Measurements from ENCODE around the gene RRM2.

RRM2 gene

DNA sequence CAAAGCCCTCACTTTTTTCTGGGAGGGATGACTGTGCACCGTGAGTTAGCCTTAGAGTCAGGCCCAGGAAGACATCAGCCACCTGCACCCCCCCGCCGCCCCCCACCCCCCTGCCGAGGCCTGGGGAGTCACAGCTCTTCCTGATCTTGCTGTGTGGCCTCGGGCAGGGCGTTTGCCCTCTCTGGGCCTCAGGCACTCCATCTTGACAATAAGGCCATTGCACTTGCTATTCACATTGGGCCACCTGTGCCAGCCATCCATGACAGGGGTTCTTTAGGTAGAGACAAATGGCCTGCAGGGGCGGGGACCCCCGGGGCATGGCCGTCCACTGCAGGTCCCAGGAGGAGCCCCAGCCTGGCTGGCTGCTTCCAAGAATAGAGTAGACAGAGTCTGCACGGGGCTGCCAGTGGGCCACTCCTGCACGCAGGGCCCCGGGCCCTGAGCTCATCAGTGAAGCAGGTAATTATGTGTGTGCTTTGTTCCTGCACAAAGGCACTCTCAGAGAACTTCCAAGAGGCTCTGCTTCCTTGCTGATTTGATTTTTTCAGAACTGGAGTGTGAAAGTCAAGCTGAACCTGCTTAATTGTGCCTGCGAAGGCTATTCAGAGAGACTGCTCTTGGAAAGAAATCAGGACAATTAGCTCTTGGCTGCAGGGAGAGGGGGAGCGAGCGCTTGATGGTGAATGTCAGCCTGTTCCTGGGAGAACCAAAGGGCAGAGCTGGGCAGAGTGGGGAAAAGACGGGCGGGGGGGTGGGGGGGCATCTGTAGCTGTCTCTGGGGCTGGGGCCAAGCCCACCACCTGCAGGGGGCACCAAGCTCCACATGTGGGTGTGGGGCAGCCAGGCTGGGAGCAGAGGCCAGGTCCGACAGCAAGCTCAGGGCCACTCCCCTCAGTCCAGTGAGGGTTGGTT lies 40.3 kb downstream of the RRM2 start:
- Mint-ChIP-seq H3K9me3 (no peaks in the 10 kb centered on the region), H3K36me3 (no peaks in the 10 kb centered on the region), H3K27me3 (no peaks in the 10 kb centered on the region), H3K4me1 (peaks cover 12 to 20% of the 10 kb centered on the region in 2 donors), H3K27ac (no peak overlapping the region), H3K4me3 (no peak overlapping the region)
- ATAC-seq (replicated peaks) = no peak
- DNase-seq = no peak

DNA sequence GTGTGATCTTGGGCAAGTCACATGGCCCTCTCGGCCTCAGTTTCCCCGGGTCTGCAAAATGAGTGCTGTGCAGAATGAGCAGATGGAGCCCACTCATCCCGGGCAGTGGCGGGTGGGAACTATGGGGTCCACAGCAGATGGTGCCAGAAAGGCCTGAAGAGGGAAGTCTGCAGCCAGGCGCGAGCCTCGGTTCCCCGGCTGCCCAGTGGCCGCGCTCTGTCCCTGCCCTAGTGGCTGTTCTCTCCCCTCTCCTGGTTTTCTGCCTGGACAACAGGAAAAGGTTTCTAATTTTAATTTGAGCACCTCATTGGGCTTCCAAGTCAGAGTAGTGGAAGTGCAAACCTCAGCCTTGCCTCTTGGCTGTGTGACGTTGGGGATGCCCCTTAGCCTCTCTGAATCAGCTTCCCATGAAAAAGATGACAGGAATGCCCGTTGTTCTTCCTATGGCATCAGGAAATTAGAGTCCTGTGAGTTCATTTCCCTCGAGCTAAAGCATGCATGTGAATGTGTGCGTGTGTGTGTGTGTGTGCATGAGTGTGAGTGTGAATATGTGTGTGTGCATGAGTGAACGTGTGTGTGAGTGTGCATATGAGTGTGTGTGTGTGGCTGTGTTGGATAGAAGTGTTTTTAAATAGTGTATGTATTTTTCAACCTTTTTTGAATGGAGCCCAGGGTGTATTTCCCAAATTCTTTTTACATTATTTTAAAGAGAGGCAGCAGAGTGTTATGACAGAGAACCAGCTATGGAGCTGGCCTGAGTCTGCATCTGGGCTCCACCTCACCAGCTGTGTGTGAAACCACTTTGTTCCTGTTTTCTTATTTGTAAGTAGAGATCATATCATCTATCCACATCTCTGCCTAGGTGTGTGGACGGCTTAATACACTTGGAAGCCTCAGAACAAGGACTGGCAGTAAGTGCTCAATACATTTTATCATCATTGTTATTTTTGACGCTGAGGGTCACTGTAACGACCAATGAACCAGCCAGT lies 41.3 kb downstream of the RRM2 start:
- Mint-ChIP-seq H3K27ac (no peak overlapping the region), H3K9me3 (no peaks in the 10 kb centered on the region), H3K27me3 (no peaks in the 10 kb centered on the region), H3K36me3 (no peaks in the 10 kb centered on the region), H3K4me1 (peaks cover 12 to 20% of the 10 kb centered on the region in 2 donors), H3K4me3 (no peak overlapping the region)
- no peak for DNase-seq
- peak; percentile 89 for ATAC-seq (replicated peaks)

DNA sequence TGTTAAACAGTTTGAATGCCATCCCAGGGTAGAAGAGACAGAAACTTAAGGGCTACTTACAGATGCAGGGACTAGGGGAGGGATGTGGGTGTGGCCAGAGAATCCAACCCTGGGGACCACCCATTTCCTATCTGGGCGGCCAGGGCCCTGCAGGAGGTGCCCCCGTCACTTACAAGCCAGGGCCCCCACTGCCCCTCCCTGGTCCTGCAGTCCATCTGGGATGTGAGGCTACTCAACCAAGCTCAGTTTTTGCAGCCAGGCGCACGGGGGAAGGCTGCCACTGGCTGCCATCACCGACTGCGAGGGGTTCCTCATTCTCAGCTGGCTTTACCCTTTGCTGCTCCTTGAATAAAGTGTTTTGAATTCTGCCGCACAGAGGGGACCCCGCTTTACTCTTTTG lies 42.1 kb downstream of the RRM2 start:
- DNase-seq (no peak), ATAC-seq (replicated peaks) (no peak)
- Mint-ChIP-seq H3K27ac (no peak overlapping the region), H3K36me3 (no peaks in the 10 kb centered on the region), H3K4me3 (no peak overlapping the region), H3K9me3 (no peaks in the 10 kb centered on the region), H3K4me1 (peaks cover 12 to 20% of the 10 kb centered on the region in 2 donors), H3K27me3 (no peaks in the 10 kb centered on the region)

DNA sequence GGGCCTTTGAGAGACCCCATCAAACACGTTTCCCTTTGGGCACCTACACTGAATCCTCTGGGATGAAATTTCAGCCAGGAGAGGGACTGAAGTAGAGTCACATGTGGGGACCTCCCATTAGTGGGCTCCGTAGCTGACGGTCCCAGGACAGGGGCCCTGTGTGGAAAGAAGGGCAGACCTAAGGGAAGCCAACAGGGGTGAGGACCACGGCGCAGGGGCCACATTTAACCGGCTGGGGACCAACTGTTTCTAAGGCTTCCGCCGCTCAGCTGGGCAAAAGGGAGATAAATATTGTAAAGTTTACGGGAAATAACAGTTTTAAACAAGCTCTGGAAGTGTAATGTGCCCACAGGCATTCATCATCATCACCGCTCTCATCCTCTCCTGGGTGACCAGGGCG lies 42.7 kb downstream of the RRM2 start:
- Mint-ChIP-seq H3K27me3 (no peaks in the 10 kb centered on the region), H3K27ac (no peak overlapping the region), H3K4me3 (no peak overlapping the region), H3K4me1 (peaks cover 12 to 20% of the 10 kb centered on the region in 2 donors), H3K9me3 (no peaks in the 10 kb centered on the region), H3K36me3 (no peaks in the 10 kb centered on the region)
- ATAC-seq (replicated peaks) = no peak
- DNase-seq = no peak

DNA sequence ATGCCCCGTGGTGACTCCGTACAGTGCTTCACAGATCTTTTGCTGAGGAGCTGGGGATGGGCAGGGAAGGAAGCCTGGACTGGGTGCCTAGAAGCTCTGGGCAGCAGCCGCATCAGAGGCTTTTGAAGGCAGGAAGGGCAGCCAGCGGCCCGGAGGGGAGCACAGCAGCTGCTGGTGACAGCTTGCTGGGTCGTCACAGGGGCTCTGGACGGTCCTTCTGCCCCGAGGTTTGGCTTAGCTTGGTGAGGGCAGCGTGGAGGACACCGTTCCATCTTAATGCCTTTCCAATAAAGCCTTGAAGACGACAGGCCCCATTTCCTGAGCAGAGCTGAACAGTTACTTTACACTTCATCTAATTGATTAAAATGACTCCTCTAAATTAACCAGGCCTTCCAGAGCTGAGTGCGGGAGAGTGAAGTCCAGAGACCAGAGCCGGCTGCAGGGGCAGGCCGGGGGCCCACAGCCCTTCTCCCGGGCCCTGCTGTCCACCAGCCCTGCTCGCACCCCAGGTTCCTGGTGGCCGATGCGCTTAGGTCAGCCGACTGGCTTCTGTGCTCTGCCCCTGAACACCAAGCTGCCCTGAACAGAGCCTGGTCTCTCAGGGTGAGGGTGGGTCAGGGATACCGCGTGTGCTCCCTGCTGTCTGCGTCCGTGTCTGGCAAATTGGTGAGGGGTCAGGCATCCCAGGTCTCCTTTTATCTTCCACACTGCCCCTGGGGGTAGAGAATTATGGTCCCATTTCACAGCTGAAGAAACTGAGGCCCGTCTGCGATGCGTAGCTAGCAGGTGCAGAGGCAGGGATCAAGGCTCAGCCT lies 43.5 kb downstream of the RRM2 start:
- ATAC-seq (replicated peaks) (no peak), DNase-seq (no peak)
- Mint-ChIP-seq H3K4me1 (peaks cover 12 to 20% of the 10 kb centered on the region in 2 donors), H3K9me3 (no peaks in the 10 kb centered on the region), H3K27ac (no peak overlapping the region), H3K27me3 (no peaks in the 10 kb centered on the region), H3K36me3 (no peaks in the 10 kb centered on the region), H3K4me3 (no peak overlapping the region)

DNA sequence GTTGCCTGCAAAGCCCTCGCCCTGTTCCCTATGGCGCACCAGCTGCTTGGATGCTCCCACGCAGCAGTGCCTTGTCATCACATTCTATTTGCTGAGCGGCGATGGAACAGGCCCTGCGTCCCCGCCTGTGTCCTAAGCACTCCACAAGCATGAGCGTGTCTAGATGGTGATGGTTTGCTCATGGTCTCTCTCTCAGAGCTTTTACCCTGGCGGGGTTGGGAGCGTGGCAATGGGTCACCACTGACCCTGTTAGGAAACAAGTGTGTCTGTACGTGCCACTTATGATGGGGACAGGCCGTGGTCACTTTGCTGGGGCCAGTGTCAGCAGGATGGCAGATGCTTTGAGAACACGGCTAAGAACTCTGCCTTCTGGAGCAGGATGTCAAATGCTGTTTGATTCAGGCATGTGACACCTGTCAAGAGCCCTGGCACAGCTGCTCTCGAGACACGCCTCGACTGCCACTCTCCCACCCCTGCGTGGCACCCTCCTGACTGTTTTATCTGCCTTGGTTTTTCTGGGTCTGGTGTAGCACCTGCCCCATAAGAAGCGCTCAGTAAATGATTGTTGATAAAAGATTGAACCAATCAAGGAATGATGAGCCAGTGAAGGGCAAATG lies 44.2 kb downstream of the RRM2 start:
- Mint-ChIP-seq H3K27me3 (no peaks in the 10 kb centered on the region), H3K4me3 (no peak overlapping the region), H3K9me3 (no peaks in the 10 kb centered on the region), H3K27ac (no peak overlapping the region), H3K36me3 (no peaks in the 10 kb centered on the region), H3K4me1 (peaks cover 12 to 20% of the 10 kb centered on the region in 2 donors)
- ATAC-seq (replicated peaks) (no peak), DNase-seq (no peak)

DNA sequence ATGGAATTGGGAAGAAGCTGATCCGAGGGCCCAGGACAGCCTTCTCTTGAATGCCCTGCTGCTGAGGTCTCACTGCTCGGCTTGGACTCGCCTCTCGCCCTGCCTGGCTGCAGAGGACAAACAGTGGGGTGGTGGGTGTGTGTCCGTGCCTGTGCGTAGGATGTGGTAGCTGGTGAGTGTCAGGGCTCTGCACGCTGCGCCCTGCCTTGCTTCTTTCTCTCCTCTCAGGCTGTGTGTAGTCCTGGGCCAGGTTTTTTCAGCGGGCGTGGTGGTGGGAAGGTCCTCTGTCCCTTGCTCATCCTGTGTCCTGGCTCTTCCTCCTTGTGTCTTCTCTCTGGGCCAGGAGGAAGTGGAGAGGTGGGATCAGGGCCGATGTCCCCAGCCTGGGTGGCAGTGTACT lies 44.8 kb downstream of the RRM2 start:
- DNase-seq (no peak), ATAC-seq (replicated peaks) (no peak)
- no peak overlapping the region for H3K27ac Mint-ChIP-seq
- H3K36me3 Mint-ChIP-seq = no peaks in the 10 kb centered on the region
- no peaks in the 10 kb centered on the region for H3K27me3 Mint-ChIP-seq
- peaks cover 12 to 20% of the 10 kb centered on the region in 2 donors for H3K4me1 Mint-ChIP-seq
- no peak overlapping the region for H3K4me3 Mint-ChIP-seq
- H3K9me3 Mint-ChIP-seq = no peaks in the 10 kb centered on the region

DNA sequence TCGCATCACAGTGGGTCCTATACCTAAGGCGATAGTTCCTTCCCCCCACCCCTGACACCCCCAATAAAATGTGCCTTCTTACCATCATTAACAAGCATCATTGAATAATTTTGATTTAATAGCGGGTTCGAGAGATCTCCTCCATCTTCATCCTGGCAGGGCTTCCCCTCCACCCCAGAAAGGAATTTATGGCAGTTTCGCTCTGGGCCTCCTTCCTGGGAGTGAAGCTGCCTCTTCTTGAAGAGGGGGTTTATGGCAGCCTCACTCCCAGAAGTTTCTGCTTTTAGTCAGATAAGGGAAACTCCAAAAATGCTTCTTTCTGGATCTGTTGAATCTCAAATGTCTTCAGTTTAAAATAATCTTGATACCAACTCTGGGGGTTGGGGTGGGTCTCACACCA lies 45.7 kb downstream of the RRM2 start:
- ATAC-seq (replicated peaks) (no peak), DNase-seq (no peak)
- Mint-ChIP-seq H3K36me3 (no peaks in the 10 kb centered on the region), H3K27me3 (no peaks in the 10 kb centered on the region), H3K4me1 (peaks cover 10 to 16% of the 10 kb centered on the region in 2 donors), H3K9me3 (no peaks in the 10 kb centered on the region), H3K4me3 (no peak overlapping the region), H3K27ac (no peak overlapping the region)

DNA sequence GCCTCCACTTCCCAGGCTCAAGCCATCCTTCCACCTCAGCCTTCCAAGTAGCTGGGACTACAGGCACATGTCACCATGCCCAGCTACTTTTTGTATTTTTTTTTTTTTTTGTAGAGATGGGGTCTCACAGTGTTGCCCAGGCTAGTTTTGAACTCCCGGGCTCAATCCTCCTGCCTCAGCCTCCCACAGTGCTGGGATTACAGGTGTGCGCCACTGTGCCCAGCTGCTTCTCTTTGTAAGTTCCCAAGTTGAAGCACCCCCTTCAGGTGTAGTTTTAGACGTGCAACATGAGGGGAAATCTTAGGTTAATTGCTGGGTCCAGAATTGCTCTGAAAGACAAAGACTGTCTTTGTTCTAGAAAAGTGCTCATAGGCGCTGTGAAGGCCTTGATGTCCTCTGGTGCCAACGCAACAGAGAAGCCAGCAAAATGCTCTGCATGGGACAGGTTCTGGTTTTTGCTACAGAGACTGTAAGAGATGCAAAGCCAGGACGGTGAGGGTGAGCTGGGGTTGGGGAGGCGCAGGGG lies 46.6 kb downstream of the RRM2 start:
- no peaks in the 10 kb centered on the region for H3K36me3 Mint-ChIP-seq

DNA sequence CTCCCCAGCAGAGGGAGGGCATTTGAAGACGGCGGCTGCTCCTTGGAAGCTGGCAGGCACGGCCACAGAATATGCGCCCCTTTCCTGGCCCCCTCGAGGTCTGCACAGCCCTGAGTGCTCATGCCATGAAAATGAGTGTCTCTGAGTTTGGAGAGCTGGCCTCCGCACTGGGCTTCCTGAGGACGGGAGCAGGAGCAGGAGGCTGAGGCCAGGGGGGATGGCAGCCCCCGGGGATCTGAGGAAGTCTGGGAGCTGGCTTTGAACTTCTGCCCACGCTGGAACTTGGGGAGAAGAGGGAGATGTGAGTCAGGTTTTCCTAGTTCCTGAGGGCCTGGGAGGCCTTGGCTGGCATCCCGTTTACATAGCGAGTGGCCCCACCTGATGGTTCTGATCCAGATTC lies 47.0 kb downstream of the RRM2 start:
- Mint-ChIP-seq H3K9me3 (no peaks in the 10 kb centered on the region), H3K27ac (no peak overlapping the region), H3K36me3 (no peaks in the 10 kb centered on the region), H3K4me3 (no peak overlapping the region), H3K4me1 (peaks cover 1 to 3% of the 10 kb centered on the region in 2 donors), H3K27me3 (no peaks in the 10 kb centered on the region)
- DNase-seq = no peak
- ATAC-seq (replicated peaks) = no peak

More for the DNA sequence above, 46.6 kb downstream of the RRM2 start:
- no peaks in the 10 kb centered on the region for H3K9me3 Mint-ChIP-seq
- no peak for DNase-seq
- H3K27ac Mint-ChIP-seq = no peak overlapping the region
- H3K4me1 Mint-ChIP-seq = peaks cover 6 to 8% of the 10 kb centered on the region in 2 donors
- H3K4me3 Mint-ChIP-seq = no peak overlapping the region
- H3K27me3 Mint-ChIP-seq = no peaks in the 10 kb centered on the region
- ATAC-seq (replicated peaks) = no peak

DNA sequence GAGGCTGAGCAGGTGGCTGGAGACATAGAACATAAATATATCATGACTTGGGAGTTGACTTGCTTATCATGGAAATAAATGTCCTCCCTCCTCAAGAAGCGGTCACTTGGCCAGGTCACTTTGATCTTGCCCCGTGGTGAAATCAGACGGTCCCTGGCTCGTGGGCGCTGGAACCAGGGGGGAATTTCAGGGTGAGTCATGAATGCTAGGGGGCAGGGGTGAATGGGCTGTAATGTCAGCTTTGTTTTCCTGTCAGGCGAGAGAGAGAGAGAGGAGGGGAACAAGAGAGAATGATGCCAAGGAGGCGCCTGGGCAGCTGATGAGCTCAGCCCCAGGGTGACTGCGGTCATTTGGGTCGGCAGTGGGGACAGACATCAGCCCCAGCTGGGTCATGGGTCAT lies 47.7 kb downstream of the RRM2 start:
- ATAC-seq (replicated peaks) (no peak), DNase-seq (no peak)
- H3K4me1 Mint-ChIP-seq = no peaks in the 10 kb centered on the region
- no peaks in the 10 kb centered on the region for H3K27me3 Mint-ChIP-seq
- H3K9me3 Mint-ChIP-seq = no peaks in the 10 kb centered on the region
- no peak overlapping the region for H3K4me3 Mint-ChIP-seq
- no peak overlapping the region for H3K27ac Mint-ChIP-seq
- no peaks in the 10 kb centered on the region for H3K36me3 Mint-ChIP-seq

DNA sequence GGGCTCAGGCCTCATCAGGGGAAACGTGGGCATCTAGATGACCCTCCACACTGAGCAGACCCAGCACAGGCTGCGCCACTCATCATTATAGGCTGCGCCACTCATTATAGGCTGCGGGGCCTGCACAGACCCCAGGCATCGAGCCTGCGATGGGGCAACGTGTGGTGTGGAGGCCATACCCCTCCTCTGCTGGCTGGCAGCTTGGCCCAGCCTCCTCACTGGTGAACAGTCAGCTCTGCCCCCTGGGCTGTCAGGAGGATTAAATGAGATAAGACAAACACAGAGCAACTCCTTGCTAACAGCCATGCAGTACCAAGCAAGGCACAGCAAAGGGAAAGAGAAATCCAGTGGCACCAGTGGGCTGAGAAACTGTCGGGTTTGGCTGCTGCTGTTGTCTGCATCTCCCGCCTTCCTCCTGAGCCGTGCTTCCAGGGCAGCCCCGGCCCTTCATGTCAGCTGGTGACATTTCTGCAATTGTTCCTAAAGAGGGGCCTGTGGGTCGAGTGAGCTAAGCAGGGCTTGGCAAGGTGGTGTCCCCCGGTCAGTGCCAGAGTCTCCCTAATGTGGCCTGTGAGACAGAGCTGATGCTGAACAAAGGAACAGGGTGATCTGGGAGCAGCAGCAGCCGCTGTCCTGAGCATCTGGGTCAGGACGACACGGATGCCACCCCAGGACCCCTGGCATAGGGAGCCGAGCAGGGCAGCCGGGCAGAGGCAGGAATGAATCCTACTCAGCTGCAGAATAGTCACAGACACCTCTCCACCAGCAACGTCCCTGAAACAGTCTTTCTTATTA lies 48.7 kb downstream of the RRM2 start:
- no peaks in the 10 kb centered on the region for H3K27me3 Mint-ChIP-seq
- H3K27ac Mint-ChIP-seq = no peak overlapping the region
- H3K9me3 Mint-ChIP-seq = no peaks in the 10 kb centered on the region
- H3K4me1 Mint-ChIP-seq = no peaks in the 10 kb centered on the region
- no peaks in the 10 kb centered on the region for H3K36me3 Mint-ChIP-seq
- DNase-seq (no peak), ATAC-seq (replicated peaks) (no peak)
- H3K4me3 Mint-ChIP-seq = no peak overlapping the region
